HepG2 (cell line): ENCODE measurements around the gene CYP2W1. TPM values are rescaled to one million over a fixed set of nuclear protein-coding genes. Genes with fewer than 3 reads are reported as not detected.

Source experiments
- AKNA ChIP-seq: sonication (generic); formaldehyde crosslinking; IDR thresholded peaks from 2 replicates; pipeline ENCODE4 v1.4.0; 2020; ENCODE audit warnings: missing genetic modification reagents, borderline replicate concordance
- CHD2 ChIP-seq: IDR thresholded peaks from 2 replicates; pipeline ENCODE4 v1.6.1; 2011; ENCODE audit warnings: low read depth, low read length, improper control_type of control experiment
- MAFK ChIP-seq, 2 experiments: IDR thresholded peaks in 1 of 2; conservative IDR thresholded peaks in 1 of 2; 2 replicates each; pipeline ENCODE4 v1.6.1; 2011; ENCODE audit warnings: improper control_type of control experiment in 2 of 2, low read length in 2 of 2
- MIXL1 ChIP-seq: IDR thresholded peaks from 2 replicates; pipeline ENCODE4 v1.6.1; 2016
- MTA3 ChIP-seq: sonication (generic); formaldehyde crosslinking; IDR thresholded peaks from 2 replicates; pipeline ENCODE4 v1.4.0; 2020; ENCODE audit warnings: missing genetic modification reagents
- MYPOP ChIP-seq: sonication (generic); formaldehyde crosslinking; IDR thresholded peaks from 2 replicates; pipeline ENCODE4 v1.8.1; 2023; ENCODE audit warnings: mild to moderate bottlenecking, moderate library complexity, missing genetic modification reagents
- RARG ChIP-seq: sonication (generic); formaldehyde crosslinking; IDR thresholded peaks from 2 replicates; pipeline ENCODE4 v1.4.0; 2020; ENCODE audit warnings: low read depth, mild to moderate bottlenecking, missing genetic modification reagents
- SIN3B ChIP-seq: fragments of 150-350 bp; IDR thresholded peaks from 2 replicates; pipeline ENCODE4 v1.6.1; 2014; ENCODE audit warnings: low read length
- SNAI1 ChIP-seq: sonication (generic); formaldehyde crosslinking; IDR thresholded peaks from 2 replicates; pipeline ENCODE4 v1.5.0; 2020; ENCODE audit warnings: mild to moderate bottlenecking, missing genetic modification reagents, borderline replicate concordance
- TOPORS ChIP-seq: sonication (generic); formaldehyde crosslinking; IDR thresholded peaks from 2 replicates; pipeline ENCODE4 v1.8.0; 2023; ENCODE audit warnings: mild to moderate bottlenecking, missing genetic modification reagents
- ZNF124 ChIP-seq: sonication (generic); formaldehyde crosslinking; IDR thresholded peaks from 2 replicates; pipeline ENCODE4 v1.4.0; 2020; ENCODE audit warnings: missing genetic modification reagents
- ZNF160 ChIP-seq: sonication (generic); formaldehyde crosslinking; IDR thresholded peaks from 2 replicates; pipeline ENCODE4 v1.8.0; 2022; ENCODE audit warnings: mild to moderate bottlenecking, inconsistent platforms, missing genetic modification reagents
- ZNF326 ChIP-seq: sonication (generic); formaldehyde crosslinking; IDR thresholded peaks from 2 replicates; pipeline ENCODE4 v1.4.0; 2020; ENCODE audit warnings: missing genetic modification reagents, borderline replicate concordance
- ZNF383 ChIP-seq: sonication (generic); formaldehyde crosslinking; IDR thresholded peaks from 2 replicates; pipeline ENCODE4 v1.4.0; 2020; ENCODE audit warnings: missing genetic modification reagents, mild to moderate bottlenecking, borderline replicate concordance
- ZNF496 ChIP-seq: sonication (generic); formaldehyde crosslinking; IDR thresholded peaks from 2 replicates; pipeline ENCODE4 v1.8.1; 2023; ENCODE audit warnings: mild to moderate bottlenecking, moderate library complexity, missing genetic modification reagents; ENCODE audit not compliant: insufficient replicate concordance
- ZNF781 ChIP-seq: sonication (generic); formaldehyde crosslinking; IDR thresholded peaks from 2 replicates; pipeline ENCODE4 v1.5.1; 2020; ENCODE audit warnings: borderline replicate concordance, mild to moderate bottlenecking, missing genetic modification reagents; ENCODE audit errors: not compliant biosample characterization
- ZNF879 ChIP-seq: sonication (generic); formaldehyde crosslinking; IDR thresholded peaks from 2 replicates; pipeline ENCODE4 v1.8.1; 2023; ENCODE audit warnings: missing genetic modification reagents
- polyA plus RNA-seq, 8 experiments: library from polyadenylated mRNA; depleted of rRNA in 3 of 8; stranded (reverse) in 7 of 8; unstranded in 1 of 8; fragments of >200 nt; fragmentation: Illumina TruSeq in 4 of 8; extraction: Trizol in 4 of 8; gene quantifications; 2 replicates each; pipeline versions ENCODE4 v1.2.1 to v1.2.3, GENCODE V29; 2011 to 2016; ENCODE audit warnings: low read depth in 4 of 8, missing spikeins in 1 of 8, mixed read lengths in 1 of 8; ENCODE audit not compliant: insufficient read depth in 1 of 8
- total RNA-seq, 5 experiments: library from RNA; depleted of rRNA; stranded (reverse); fragments of >200 nt; fragmentation: Illumina TruSeq; extraction: Trizol; gene quantifications; 2 replicates each; pipeline ENCODE4 v1.2.3, GENCODE V29; 2016; ENCODE audit warnings: low read depth in 1 of 5
- TF ChIP-seq, protein P1 (sequence below): sonication (generic); formaldehyde crosslinking; IDR thresholded peaks from 2 replicates; pipeline ENCODE4 v1.8.1; 2023; ENCODE audit warnings: mild to moderate bottlenecking, missing genetic modification reagents

Gene CYP2W1
- total and polyA plus RNA-seq, 2 of the 13 experiments (the other 11 are each of a cell fraction or from before 2014, with no cell fraction given) = 19.5 to 31.7 TPM

- TF ChIP-seq TOPORS (CRISPR knock-in tag) = no peak
- TF ChIP-seq MAFK (conservative IDR thresholded peaks at IDR 0.05 in 1 of 2, IDR thresholded peaks at IDR 0.05 in 1 of 2; ENCODE audit: low read length in 2 of 2) = no peak
- TF ChIP-seq SNAI1 = no peak
- TF ChIP-seq ZNF496 (CRISPR knock-in tag) = no peak
- TF ChIP-seq ZNF160 (CRISPR knock-in tag) = peak; percentile 77
- TF ChIP-seq ZNF383 (CRISPR knock-in tag) = no peak
- TF ChIP-seq ZNF781 (CRISPR knock-in tag) = no peak
- TF ChIP-seq MYPOP (CRISPR knock-in tag) = no peak
- 0 out of 2 replicates have a peak, but pooled peaks have one; percentile 47 for TF ChIP-seq ZNF326 (CRISPR knock-in tag)
- TF ChIP-seq ZNF124 (CRISPR knock-in tag) = no peak
- no peak for TF ChIP-seq SIN3B
- TF ChIP-seq, protein P1, sequence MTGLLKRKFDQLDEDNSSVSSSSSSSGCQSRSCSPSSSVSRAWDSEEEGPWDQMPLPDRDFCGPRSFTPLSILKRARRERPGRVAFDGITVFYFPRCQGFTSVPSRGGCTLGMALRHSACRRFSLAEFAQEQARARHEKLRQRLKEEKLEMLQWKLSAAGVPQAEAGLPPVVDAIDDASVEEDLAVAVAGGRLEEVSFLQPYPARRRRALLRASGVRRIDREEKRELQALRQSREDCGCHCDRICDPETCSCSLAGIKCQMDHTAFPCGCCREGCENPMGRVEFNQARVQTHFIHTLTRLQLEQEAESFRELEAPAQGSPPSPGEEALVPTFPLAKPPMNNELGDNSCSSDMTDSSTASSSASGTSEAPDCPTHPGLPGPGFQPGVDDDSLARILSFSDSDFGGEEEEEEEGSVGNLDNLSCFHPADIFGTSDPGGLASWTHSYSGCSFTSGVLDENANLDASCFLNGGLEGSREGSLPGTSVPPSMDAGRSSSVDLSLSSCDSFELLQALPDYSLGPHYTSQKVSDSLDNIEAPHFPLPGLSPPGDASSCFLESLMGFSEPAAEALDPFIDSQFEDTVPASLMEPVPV (CRISPR knock-in tag) = peak; percentile 70; the same call in 1 of the 2 replicates
- no peak for TF ChIP-seq AKNA (CRISPR knock-in tag)
- TF ChIP-seq MTA3 = no peak
- 0 out of 2 replicates have a peak, but pooled peaks have one; percentile 24 for TF ChIP-seq MIXL1 (CRISPR knock-in tag)
- TF ChIP-seq ZNF879 (CRISPR knock-in tag) = no peak
- no peak for TF ChIP-seq RARG
- no peak for TF ChIP-seq CHD2
Measured at GRCh38 chr7:983004-983615, at the start of gene CYP2W1 (continued).
